ENCODE results near the gene KCNQ1. TPM values are rescaled to one million over a fixed set of nuclear protein-coding genes. Genes with fewer than 3 reads are reported as not detected.
A peak's percentile ranks its signal among the peaks of the same experiment; 100 is the strongest.

The KCNQ1 gene
- total RNA-seq, 1 donor from 2014 or later: 4.8 TPM

- Mint-ChIP-seq H3K36me3 (no peaks in the 10 kb centered on the region), H3K4me1 (ENCODE audit: unreplicated experiment) (peaks cover 18% of the 10 kb centered on the region), H3K4me3 (no peak overlapping the region), H3K9me3 (no peaks in the 10 kb centered on the region), H3K27ac (no peak overlapping the region), H3K27me3 (peaks cover 2% of the 10 kb centered on the region)
- DNase-seq (ENCODE audit: extremely low spot score, unreplicated experiment): no peak
- no peak for TF ChIP-seq CTCF (conservative IDR thresholded peaks at IDR 0.05)
Observed at GRCh38 chr11:2535673-2536439, 91.0 kb downstream of the KCNQ1 start.

- DNase-seq (ENCODE audit: extremely low spot score, unreplicated experiment): no peak
- Mint-ChIP-seq H3K9me3 (no peaks in the 10 kb centered on the region), H3K4me3 (no peak overlapping the region), H3K36me3 (no peaks in the 10 kb centered on the region), H3K27ac (no peak overlapping the region), H3K4me1 (ENCODE audit: unreplicated experiment) (peaks cover 18% of the 10 kb centered on the region), H3K27me3 (peaks cover 2% of the 10 kb centered on the region)
- TF ChIP-seq CTCF (conservative IDR thresholded peaks at IDR 0.05): no peak
Observed at GRCh38 chr11:2536440-2536989, 91.7 kb downstream of the KCNQ1 start.

- TF ChIP-seq CTCF (conservative IDR thresholded peaks at IDR 0.05): no peak
- DNase-seq (ENCODE audit: extremely low spot score, unreplicated experiment): no peak
- Mint-ChIP-seq H3K27me3 (peaks cover 2% of the 10 kb centered on the region), H3K9me3 (no peaks in the 10 kb centered on the region), H3K4me3 (no peak overlapping the region), H3K27ac (no peak overlapping the region), H3K4me1 (ENCODE audit: unreplicated experiment) (peaks cover 18% of the 10 kb centered on the region), H3K36me3 (no peaks in the 10 kb centered on the region)
Observed at GRCh38 chr11:2537010-2537705, 92.3 kb downstream of the KCNQ1 start.

DNA sequence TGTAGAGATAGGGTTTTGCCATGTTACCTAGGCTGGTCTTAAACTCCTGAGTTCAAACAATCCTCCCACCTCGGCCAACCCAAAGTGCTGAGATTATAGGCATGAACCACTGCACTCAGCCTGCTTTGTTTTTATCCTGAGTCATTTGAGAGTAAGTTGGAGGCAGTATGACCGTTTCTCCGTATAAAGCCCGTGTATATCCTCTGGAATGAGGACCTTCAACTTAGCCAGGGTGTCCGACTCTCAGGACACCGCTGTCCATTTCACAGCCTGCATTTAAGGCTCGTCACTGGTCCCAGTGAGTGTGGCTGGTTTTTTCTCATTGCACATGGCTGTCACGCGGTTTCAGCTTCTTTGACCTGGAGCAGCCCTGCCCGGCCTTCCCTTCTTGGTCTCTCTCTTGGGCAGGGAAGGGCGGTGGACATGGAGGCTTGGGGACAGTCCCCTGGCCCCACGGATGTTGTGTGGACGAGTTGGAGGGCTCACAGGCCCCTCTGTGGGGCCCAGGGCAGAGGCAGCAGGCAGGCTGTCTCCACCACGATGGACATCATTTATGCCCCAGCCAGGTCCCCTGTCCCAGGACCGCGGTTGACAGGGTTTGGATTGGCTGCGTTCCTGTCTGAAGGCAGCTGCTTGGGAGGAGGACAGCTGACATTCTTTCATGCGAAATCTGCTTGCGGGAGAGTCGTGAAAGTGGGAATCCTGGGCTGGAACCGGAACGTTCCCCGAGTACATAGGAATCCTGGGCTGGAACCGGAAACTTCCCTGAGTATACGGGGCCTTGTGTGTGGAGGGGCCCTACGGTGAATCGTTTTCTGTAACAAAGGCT is 93.3 kb downstream of the KCNQ1 start:
- no peak for TF ChIP-seq CTCF (conservative IDR thresholded peaks at IDR 0.05)
- Mint-ChIP-seq H3K27me3 (peaks cover 2% of the 10 kb centered on the region), H3K9me3 (no peaks in the 10 kb centered on the region), H3K36me3 (no peaks in the 10 kb centered on the region), H3K4me3 (no peak overlapping the region), H3K4me1 (ENCODE audit: unreplicated experiment) (peaks cover 11% of the 10 kb centered on the region), H3K27ac (peak overlapping the region; percentile 63)
- no peak for DNase-seq (ENCODE audit: extremely low spot score, unreplicated experiment)

- TF ChIP-seq CTCF (conservative IDR thresholded peaks at IDR 0.05): no peak
- H3K4me3 Mint-ChIP-seq: no peak overlapping the region
- no peaks in the 10 kb centered on the region for H3K36me3 Mint-ChIP-seq
- H3K4me1 Mint-ChIP-seq (ENCODE audit: unreplicated experiment): peaks cover 5% of the 10 kb centered on the region
- no peak for DNase-seq (ENCODE audit: extremely low spot score, unreplicated experiment)
- H3K27ac Mint-ChIP-seq: no peak overlapping the region
- H3K27me3 Mint-ChIP-seq: peaks cover 2% of the 10 kb centered on the region
- H3K9me3 Mint-ChIP-seq: no peaks in the 10 kb centered on the region
Observed at GRCh38 chr11:2538951-2539350, 94.1 kb downstream of the KCNQ1 start.

All from type B pancreatic cell (in vitro differentiated cells).